ENCODE results near the gene MAPT. TPM values are rescaled to one million over a fixed set of nuclear protein-coding genes. Genes with fewer than 3 reads are reported as not detected.

The MAPT gene
- total RNA-seq, 6 experiments from 2014 or later, result 0.11 to 0.43 (median 0.26) TPM

DNA sequence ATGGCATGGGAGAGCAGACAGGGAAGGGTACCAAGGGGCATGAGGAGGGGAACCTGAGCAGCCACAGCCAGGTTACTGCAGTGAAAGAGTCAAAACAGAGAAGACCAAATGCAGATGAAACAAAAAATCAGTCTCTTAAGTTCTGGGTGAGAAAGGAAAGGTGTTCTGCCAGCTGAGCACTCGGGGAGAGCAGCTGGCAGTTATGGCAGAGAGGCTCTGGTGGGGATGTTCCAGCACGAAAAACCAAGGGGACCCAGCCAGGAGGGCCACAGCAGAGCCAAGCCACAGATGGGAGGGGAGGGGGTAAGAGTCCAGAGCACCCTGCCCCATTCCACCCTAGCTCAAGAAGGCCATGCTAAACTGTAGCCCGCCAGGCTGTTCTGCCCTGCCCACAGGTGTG lies 136.4 kb downstream of the MAPT start:
- peaks cover 4% of the 10 kb centered on the region for H3K27me3 Mint-ChIP-seq (ENCODE audit: insufficient read depth)
- no peaks in the 10 kb centered on the region for H3K9me3 Mint-ChIP-seq
- H3K36me3 Mint-ChIP-seq (ENCODE audit: low read depth), result peaks cover 47% of the 10 kb centered on the region
- DNase-seq, result no peak
- TF ChIP-seq, protein P1, sequence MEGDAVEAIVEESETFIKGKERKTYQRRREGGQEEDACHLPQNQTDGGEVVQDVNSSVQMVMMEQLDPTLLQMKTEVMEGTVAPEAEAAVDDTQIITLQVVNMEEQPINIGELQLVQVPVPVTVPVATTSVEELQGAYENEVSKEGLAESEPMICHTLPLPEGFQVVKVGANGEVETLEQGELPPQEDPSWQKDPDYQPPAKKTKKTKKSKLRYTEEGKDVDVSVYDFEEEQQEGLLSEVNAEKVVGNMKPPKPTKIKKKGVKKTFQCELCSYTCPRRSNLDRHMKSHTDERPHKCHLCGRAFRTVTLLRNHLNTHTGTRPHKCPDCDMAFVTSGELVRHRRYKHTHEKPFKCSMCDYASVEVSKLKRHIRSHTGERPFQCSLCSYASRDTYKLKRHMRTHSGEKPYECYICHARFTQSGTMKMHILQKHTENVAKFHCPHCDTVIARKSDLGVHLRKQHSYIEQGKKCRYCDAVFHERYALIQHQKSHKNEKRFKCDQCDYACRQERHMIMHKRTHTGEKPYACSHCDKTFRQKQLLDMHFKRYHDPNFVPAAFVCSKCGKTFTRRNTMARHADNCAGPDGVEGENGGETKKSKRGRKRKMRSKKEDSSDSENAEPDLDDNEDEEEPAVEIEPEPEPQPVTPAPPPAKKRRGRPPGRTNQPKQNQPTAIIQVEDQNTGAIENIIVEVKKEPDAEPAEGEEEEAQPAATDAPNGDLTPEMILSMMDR (IDR thresholded peaks at IDR 0.05), result no peak
- H3K4me3 Mint-ChIP-seq, result no peak overlapping the region
- no peaks in the 10 kb centered on the region for H3K4me1 Mint-ChIP-seq (ENCODE audit: low read depth)
- H3K27ac Mint-ChIP-seq, result no peak overlapping the region

DNA sequence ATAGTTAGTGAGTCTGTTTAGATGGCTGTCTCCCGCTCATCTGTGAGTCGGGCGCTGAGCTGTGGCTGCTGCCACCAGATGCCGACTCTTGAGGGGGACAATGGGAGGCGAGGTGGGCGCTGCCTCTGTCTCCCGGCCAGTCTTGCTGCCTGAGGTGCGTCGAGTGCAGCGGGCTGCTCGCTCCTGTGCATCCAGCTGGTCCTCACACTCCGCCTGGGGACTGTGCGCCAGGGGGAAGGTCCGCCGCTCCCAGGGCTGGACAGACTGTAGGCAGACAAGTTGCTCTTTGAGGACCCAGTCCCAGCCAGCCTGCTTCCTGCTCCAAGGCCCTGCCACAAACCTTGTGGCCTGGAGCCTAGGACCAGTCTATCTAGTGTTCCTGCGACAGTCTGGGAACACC lies 137.1 kb downstream of the MAPT start:
- peaks cover 48% of the 10 kb centered on the region for H3K36me3 Mint-ChIP-seq (ENCODE audit: low read depth)
- H3K4me3 Mint-ChIP-seq, result no peak overlapping the region
- H3K27ac Mint-ChIP-seq, result no peak overlapping the region
- TF ChIP-seq, protein P1 (IDR thresholded peaks at IDR 0.05), result no peak
- no peaks in the 10 kb centered on the region for H3K9me3 Mint-ChIP-seq
- no peaks in the 10 kb centered on the region for H3K4me1 Mint-ChIP-seq (ENCODE audit: low read depth)
- peaks cover 4% of the 10 kb centered on the region for H3K27me3 Mint-ChIP-seq (ENCODE audit: insufficient read depth)
- no peak for DNase-seq

DNA sequence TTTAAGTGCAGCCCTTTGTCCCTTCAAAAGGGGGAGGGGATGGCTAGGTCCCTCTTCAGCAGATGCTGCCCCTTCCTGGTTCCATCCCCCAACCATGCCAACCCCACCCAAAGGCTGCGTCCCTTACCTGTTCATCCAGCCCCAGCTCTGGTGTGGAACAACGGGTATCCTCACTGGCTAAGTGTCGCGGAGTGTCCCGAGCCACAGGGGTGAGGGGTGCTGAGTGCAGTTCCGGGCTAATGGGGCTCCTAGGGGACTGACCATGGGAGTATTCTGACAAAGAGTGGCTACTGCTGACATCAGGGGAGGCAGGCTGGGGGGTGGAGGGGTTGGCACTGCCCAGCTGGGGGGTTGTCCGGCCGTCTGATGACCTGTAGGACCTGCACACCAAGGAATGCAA lies 137.6 kb downstream of the MAPT start:
- TF ChIP-seq, protein P1 (IDR thresholded peaks at IDR 0.05), result no peak
- H3K36me3 Mint-ChIP-seq (ENCODE audit: low read depth), result peaks cover 49% of the 10 kb centered on the region
- no peak overlapping the region for H3K27ac Mint-ChIP-seq
- H3K4me3 Mint-ChIP-seq, result no peak overlapping the region
- no peaks in the 10 kb centered on the region for H3K9me3 Mint-ChIP-seq
- H3K27me3 Mint-ChIP-seq (ENCODE audit: insufficient read depth), result peaks cover 7% of the 10 kb centered on the region
- no peaks in the 10 kb centered on the region for H3K4me1 Mint-ChIP-seq (ENCODE audit: low read depth)
- no peak for DNase-seq

DNA sequence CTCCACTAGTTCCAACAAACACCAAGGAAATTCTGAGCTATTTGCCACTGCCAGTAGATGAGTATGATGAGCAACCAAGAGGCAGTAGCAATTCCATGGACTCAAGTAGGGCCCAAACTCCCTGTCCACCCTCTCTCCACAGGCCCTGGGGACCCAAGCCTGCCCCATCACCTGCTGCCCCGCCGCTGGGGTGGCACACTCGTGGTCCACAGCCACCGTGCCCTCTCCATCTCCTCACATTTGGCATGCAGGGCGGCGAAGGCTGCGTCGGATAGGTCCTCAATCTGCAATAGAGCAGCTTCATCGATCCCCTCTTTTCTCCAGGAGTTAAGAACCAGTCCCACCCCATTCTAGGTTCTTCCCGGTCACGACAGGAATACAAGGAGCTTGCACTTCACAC lies 138.6 kb downstream of the MAPT start:
- TF ChIP-seq, protein P1 (IDR thresholded peaks at IDR 0.05), result no peak
- Mint-ChIP-seq H3K36me3 (ENCODE audit: low read depth) (peaks cover 55% of the 10 kb centered on the region), H3K4me3 (no peak overlapping the region)

DNA sequence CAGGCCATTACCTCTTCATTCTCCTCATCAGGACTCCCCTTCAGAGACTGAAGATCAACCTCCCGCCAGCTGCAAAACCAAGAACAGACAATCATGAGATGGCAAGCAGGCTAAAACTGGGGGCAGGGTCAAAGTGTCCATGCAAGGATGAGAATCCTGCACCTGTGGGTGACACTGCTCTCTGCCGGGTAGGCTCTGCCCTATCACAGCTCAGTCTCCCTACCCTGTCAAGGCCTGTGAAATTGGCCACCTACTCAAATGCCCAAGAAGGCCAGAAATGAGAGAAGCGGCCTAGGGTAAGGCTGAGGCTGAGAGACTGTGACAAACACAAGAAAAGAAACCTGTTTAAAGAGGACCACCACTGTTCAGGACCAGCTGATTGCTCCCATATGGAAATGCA lies 139.0 kb downstream of the MAPT start:
- no peaks in the 10 kb centered on the region for H3K4me1 Mint-ChIP-seq (ENCODE audit: low read depth)
- DNase-seq, result no peak
- peaks cover 5% of the 10 kb centered on the region for H3K27me3 Mint-ChIP-seq (ENCODE audit: insufficient read depth)
- TF ChIP-seq, protein P1 (IDR thresholded peaks at IDR 0.05), result no peak
- no peaks in the 10 kb centered on the region for H3K9me3 Mint-ChIP-seq
- peaks cover 55% of the 10 kb centered on the region for H3K36me3 Mint-ChIP-seq (ENCODE audit: low read depth)
- no peak overlapping the region for H3K27ac Mint-ChIP-seq
- no peak overlapping the region for H3K4me3 Mint-ChIP-seq

More for the DNA sequence above, 138.6 kb downstream of the MAPT start:
- H3K4me1 Mint-ChIP-seq (ENCODE audit: low read depth), result no peaks in the 10 kb centered on the region
- no peak overlapping the region for H3K27ac Mint-ChIP-seq
- DNase-seq, result no peak
- H3K9me3 Mint-ChIP-seq, result no peaks in the 10 kb centered on the region
- H3K27me3 Mint-ChIP-seq (ENCODE audit: insufficient read depth), result peaks cover 5% of the 10 kb centered on the region
